ENCODE results near the gene NCK2.

NCK2 gene

DNA sequence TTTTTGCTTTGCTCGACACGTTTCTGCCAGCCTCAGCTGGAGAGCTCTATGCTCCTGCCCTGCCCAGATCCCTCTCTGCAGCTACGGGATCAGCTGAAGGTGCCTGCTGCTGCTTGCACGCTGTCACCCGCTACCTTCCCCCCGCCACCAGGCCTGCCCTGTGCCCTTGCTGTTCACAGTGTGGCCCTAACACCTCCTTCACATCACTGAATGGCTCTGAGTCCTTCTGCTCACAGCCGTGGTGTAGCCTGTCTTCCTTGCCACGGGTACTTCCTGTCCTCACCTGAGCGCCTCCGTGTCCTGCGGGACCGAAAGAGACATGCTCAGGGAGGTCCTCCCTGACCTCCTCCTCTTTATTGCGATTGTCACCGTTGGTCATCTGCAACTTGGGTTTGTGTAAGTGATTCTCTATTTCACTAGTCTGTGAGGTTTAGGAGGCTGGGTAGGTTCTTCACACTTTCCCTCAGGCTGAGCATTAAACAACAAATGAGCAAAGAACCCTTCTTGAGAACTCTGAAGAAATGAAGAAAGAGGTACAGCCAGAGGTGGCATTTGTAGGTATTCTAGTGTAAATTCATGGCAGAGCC is 127.5 kb downstream of the NCK2 start:
- H3K27ac ChIP-seq (ENCODE audit: low read depth, low read length): no peak overlapping the region
- no peaks in the 10 kb centered on the region for H3K36me3 ChIP-seq (ENCODE audit: control insufficient read depth, insufficient read depth, low read length)
- H3K4me3 ChIP-seq (ENCODE audit: low read length): no peak overlapping the region
- H3K27me3 ChIP-seq (ENCODE audit: control insufficient read depth, insufficient read depth, low read length): no peaks in the 10 kb centered on the region
- H3K9ac ChIP-seq (ENCODE audit: low read length): no peak overlapping the region
- peaks cover 7% of the 10 kb centered on the region for H3K4me1 ChIP-seq (ENCODE audit: control insufficient read depth, insufficient read depth, low read length)

DNA sequence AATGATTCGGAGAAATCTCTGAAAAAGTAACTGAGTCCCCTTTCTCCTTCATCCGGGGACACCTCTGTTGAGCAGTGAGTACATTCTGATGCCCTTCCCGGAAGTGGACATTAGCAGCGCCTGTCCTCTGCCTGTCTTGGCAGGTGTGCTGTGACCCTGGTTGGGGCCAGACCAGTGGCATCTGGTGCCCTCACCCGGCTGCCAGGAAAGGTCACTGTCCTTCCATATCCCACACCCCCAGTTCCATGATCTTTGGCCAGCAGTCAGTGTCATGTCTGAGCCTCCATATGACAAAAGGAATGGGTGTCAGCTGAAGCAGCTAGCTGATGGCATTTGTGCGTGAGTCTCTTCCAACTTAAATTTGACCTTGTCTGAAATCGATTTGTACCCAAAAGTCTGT is 128.1 kb downstream of the NCK2 start:
- Histone ChIP-seq H3K4me3 (ENCODE audit: low read length) (no peak overlapping the region), H3K4me1 (ENCODE audit: control insufficient read depth, insufficient read depth, low read length) (peaks cover 1% of the 10 kb centered on the region), H3K27ac (ENCODE audit: low read depth, low read length) (no peak overlapping the region), H3K9ac (ENCODE audit: low read length) (no peak overlapping the region), H3K36me3 (ENCODE audit: control insufficient read depth, insufficient read depth, low read length) (no peaks in the 10 kb centered on the region), H3K27me3 (ENCODE audit: control insufficient read depth, insufficient read depth, low read length) (no peaks in the 10 kb centered on the region)

DNA sequence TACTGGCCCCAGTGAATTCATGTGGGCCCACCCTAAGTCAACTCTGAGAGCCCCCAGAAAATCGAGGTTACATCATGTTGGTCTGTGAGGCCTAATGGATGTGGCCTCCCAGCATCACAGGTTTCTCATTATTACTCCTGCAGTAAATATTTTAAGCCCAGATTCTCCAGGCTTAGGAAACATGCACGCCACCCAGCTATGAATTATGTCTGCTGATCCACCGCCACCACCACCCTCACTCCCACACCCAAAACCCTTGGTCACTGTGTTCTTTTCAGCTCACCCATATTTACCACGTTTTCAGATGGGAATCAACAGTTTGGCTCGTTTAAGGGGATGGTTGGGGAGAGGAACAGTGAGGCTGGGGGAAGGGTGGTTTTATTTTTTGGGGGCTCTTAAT is 128.6 kb downstream of the NCK2 start:
- H3K4me1 ChIP-seq (ENCODE audit: control insufficient read depth, insufficient read depth, low read length): no peaks in the 10 kb centered on the region
- H3K4me3 ChIP-seq (ENCODE audit: low read length): no peak overlapping the region
- H3K9ac ChIP-seq (ENCODE audit: low read length): no peak overlapping the region
- no peaks in the 10 kb centered on the region for H3K36me3 ChIP-seq (ENCODE audit: control insufficient read depth, insufficient read depth, low read length)
- no peak overlapping the region for H3K27ac ChIP-seq (ENCODE audit: low read depth, low read length)
- H3K27me3 ChIP-seq (ENCODE audit: control insufficient read depth, insufficient read depth, low read length): no peaks in the 10 kb centered on the region

DNA sequence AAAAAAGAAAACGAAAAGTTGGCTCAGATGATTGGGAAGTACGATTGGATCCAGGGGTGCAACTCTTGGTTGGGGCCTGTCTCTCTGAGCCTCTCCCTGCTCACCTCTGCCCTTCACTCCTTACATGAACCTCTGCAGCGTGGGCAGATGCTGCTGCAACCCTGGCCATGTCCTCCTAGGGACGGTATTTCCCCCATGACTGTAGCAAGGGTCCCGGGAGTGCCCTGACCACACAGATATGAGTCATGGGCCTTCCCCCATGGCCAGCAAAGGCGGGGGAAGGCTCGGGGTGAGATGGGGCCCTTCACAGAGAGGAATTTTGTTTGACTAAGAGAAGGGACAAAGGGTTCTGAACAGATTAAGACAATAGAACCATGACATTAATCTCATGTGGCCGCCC is 129.0 kb downstream of the NCK2 start:
- Histone ChIP-seq H3K27me3 (ENCODE audit: control insufficient read depth, insufficient read depth, low read length) (no peaks in the 10 kb centered on the region), H3K4me1 (ENCODE audit: control insufficient read depth, insufficient read depth, low read length) (no peaks in the 10 kb centered on the region), H3K9ac (ENCODE audit: low read length) (no peak overlapping the region), H3K27ac (ENCODE audit: low read depth, low read length) (no peak overlapping the region), H3K36me3 (ENCODE audit: control insufficient read depth, insufficient read depth, low read length) (no peaks in the 10 kb centered on the region), H3K4me3 (ENCODE audit: low read length) (no peak overlapping the region)

DNA sequence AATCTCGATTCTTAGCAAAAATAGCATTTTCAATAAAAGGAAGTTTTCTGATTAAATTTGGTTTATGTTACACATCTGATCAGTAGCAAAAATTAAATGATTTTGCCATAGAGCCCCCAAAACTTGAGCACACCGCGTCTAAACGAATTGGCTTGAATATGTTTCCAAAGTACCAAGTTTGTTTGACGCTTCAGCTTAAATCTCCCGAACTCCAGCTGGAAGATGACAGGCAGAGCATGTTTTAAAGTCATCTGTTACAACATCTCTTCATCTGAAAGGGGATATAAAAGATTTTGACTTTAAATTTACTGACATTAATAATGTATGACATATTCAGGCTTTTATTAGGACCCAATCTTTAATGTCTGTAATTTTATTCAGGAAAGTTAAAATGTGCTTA is 129.8 kb downstream of the NCK2 start:
- H3K4me3 ChIP-seq (ENCODE audit: low read length): no peak overlapping the region
- no peak overlapping the region for H3K27ac ChIP-seq (ENCODE audit: low read depth, low read length)
- H3K27me3 ChIP-seq (ENCODE audit: control insufficient read depth, insufficient read depth, low read length): no peaks in the 10 kb centered on the region
- H3K9ac ChIP-seq (ENCODE audit: low read length): no peak overlapping the region
- H3K4me1 ChIP-seq (ENCODE audit: control insufficient read depth, insufficient read depth, low read length): no peaks in the 10 kb centered on the region
- H3K36me3 ChIP-seq (ENCODE audit: control insufficient read depth, insufficient read depth, low read length): no peaks in the 10 kb centered on the region

DNA sequence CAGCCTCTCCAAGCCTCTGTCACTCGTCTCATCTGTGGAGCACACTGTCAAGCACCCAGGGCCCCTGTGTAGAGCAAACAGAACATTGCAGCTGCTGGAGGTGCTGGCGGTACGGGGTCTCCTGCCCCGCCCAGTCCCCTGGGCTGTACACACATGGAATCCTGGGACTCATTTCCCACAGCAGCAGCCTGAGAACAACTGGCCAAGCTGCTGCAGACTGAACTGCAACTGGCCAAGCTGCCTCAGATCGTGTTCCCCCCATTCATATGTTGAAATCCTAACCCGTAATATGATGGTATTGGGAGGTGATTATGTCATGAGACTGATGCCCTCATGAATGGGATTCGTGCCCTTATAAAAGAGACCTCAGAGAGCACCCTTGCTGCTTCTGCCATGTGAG is 130.5 kb downstream of the NCK2 start:
- Histone ChIP-seq H3K9ac (ENCODE audit: low read length) (no peak overlapping the region), H3K27me3 (ENCODE audit: control insufficient read depth, insufficient read depth, low read length) (no peaks in the 10 kb centered on the region), H3K27ac (ENCODE audit: low read depth, low read length) (no peak overlapping the region), H3K4me3 (ENCODE audit: low read length) (no peak overlapping the region), H3K4me1 (ENCODE audit: control insufficient read depth, insufficient read depth, low read length) (no peaks in the 10 kb centered on the region), H3K36me3 (ENCODE audit: control insufficient read depth, insufficient read depth, low read length) (no peaks in the 10 kb centered on the region)

DNA sequence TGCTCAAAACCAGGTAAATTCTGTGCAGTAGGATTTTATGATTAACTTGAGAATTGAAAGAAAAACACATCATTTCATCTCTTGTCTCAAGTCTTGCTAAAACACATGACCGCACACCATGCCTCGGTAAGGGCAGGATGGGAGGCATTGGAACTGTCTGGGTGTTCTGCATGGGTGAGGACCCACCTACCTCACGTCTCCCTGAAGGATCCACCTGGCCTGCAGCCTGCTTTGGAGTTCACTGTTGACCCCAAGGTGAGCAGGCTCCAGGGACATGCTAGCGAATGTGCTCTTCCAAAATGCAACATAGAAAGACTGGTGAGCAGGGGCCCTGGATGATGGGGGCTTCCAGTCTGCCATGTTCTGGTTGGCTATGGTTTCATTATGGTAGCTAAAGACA is 131.5 kb downstream of the NCK2 start:
- H3K27me3 ChIP-seq (ENCODE audit: control insufficient read depth, insufficient read depth, low read length): no peaks in the 10 kb centered on the region
- H3K4me1 ChIP-seq (ENCODE audit: control insufficient read depth, insufficient read depth, low read length): no peaks in the 10 kb centered on the region
- H3K4me3 ChIP-seq (ENCODE audit: low read length): no peak overlapping the region
- H3K9ac ChIP-seq (ENCODE audit: low read length): no peak overlapping the region
- H3K36me3 ChIP-seq (ENCODE audit: control insufficient read depth, insufficient read depth, low read length): no peaks in the 10 kb centered on the region
- no peak overlapping the region for H3K27ac ChIP-seq (ENCODE audit: low read depth, low read length)

DNA sequence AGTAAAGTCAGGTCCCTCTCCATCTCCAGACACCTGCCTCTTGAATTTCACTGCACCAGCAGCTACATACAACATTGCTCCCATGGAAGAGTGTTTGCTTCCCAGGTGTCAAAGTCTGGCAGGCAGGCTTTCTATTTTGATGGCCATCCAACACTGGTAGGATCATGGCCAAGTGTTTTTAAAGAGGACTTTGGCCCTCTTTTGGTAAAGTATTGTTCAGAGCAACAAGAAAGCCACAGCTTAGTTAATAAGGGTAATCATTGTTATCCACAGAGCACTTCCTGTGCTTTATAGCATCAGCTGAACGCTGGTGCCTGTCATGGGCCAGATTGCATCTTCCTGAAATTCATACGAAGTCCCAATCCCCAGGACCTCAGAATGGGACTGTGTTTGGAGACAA is 133.2 kb downstream of the NCK2 start:
- no peak overlapping the region for H3K27ac ChIP-seq (ENCODE audit: low read depth, low read length)
- no peak overlapping the region for H3K4me3 ChIP-seq (ENCODE audit: low read length)
- no peaks in the 10 kb centered on the region for H3K27me3 ChIP-seq (ENCODE audit: control insufficient read depth, insufficient read depth, low read length)
- H3K36me3 ChIP-seq (ENCODE audit: control insufficient read depth, insufficient read depth, low read length): no peaks in the 10 kb centered on the region
- no peaks in the 10 kb centered on the region for H3K4me1 ChIP-seq (ENCODE audit: control insufficient read depth, insufficient read depth, low read length)
- H3K9ac ChIP-seq (ENCODE audit: low read length): no peak overlapping the region

DNA sequence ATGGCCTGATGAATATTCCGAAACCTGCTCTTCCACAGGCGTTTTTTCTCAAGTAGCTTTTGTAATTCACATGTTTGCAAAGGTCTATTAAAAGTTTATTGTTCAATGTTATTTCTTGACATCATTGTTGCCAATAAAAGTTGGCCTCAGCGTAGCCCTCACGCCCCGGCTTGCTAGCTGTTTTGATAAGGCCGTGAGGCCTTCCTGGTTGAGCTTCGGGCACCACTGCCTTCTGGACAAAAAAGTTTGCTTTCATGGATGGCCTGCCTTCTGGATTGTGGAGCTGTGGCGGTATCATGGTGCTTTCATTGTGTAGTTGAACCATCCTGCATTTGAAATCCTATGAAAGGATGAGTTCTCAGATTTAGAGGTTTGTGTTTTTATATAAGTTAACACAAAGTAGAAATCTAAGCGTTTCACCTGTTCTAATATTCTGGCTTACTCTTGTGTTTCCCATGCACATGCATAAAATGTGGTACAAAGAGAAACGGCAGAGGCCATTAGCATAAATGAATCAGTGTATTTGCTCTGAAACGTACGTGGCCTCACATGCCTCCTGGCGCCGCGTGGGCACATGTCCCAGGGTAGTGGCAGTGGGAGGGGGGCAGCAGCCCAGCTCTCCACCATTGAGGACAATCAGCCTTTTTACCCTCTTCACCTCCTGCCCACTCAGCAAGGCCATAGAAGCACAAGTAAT is 134.5 kb downstream of the NCK2 start:
- no peaks in the 10 kb centered on the region for H3K36me3 ChIP-seq (ENCODE audit: control insufficient read depth, insufficient read depth, low read length)
- H3K4me3 ChIP-seq (ENCODE audit: low read length): no peak overlapping the region
- H3K9ac ChIP-seq (ENCODE audit: low read length): no peak overlapping the region
- no peaks in the 10 kb centered on the region for H3K27me3 ChIP-seq (ENCODE audit: control insufficient read depth, insufficient read depth, low read length)
- H3K27ac ChIP-seq (ENCODE audit: low read depth, low read length): no peak overlapping the region
- H3K4me1 ChIP-seq (ENCODE audit: control insufficient read depth, insufficient read depth, low read length): no peaks in the 10 kb centered on the region

DNA sequence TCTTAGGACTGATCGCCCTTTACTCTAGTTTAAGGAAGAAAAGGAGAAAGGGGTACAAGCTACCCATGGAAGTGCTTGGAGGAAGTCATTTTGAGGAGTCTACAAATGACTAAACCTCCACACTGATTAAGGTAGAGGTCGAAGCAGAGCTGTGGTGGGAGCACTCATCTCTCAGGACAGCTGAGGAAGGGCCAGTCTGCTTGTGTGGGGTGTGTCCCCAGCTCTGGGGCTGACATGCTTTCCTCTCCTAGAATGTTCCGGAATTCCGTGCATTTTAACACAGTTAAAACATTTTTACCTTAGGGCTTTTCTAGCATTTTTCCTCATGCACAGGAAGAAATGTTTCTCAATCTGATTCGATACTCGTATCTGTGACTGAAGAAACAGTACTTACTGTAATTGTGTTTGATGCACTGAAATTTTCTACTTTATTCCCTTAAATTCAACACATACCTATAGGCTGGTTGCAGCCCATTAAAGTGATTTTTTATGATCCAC is 135.1 kb downstream of the NCK2 start:
- no peak overlapping the region for H3K27ac ChIP-seq (ENCODE audit: low read depth, low read length)
- H3K4me3 ChIP-seq (ENCODE audit: low read length): no peak overlapping the region
- H3K4me1 ChIP-seq (ENCODE audit: control insufficient read depth, insufficient read depth, low read length): no peaks in the 10 kb centered on the region
- no peaks in the 10 kb centered on the region for H3K36me3 ChIP-seq (ENCODE audit: control insufficient read depth, insufficient read depth, low read length)
- H3K27me3 ChIP-seq (ENCODE audit: control insufficient read depth, insufficient read depth, low read length): no peaks in the 10 kb centered on the region
- no peak overlapping the region for H3K9ac ChIP-seq (ENCODE audit: low read length)

DNA sequence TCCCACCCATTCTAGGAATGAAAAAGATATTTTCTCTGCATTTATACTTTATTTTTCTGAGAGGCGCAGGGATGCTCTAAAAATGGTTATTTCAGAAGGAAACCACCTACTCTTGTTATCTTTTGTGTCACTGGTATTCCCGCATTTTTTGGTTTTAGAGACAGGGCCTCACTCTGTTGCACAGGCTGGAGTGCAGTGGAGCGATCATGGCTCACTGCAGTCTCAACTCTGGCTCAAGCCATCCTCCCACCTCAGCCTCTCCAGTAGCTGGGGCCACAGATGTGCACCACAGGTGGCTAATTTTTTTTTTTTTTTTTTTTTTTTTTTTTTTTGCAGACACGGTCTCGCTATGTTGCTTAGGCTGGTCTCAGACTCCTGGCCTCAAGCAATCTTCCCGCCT is 135.9 kb downstream of the NCK2 start:
- Histone ChIP-seq H3K27ac (ENCODE audit: low read depth, low read length) (no peak overlapping the region), H3K9ac (ENCODE audit: low read length) (no peak overlapping the region), H3K36me3 (ENCODE audit: control insufficient read depth, insufficient read depth, low read length) (no peaks in the 10 kb centered on the region), H3K27me3 (ENCODE audit: control insufficient read depth, insufficient read depth, low read length) (no peaks in the 10 kb centered on the region), H3K4me1 (ENCODE audit: control insufficient read depth, insufficient read depth, low read length) (no peaks in the 10 kb centered on the region), H3K4me3 (ENCODE audit: low read length) (no peak overlapping the region)

DNA sequence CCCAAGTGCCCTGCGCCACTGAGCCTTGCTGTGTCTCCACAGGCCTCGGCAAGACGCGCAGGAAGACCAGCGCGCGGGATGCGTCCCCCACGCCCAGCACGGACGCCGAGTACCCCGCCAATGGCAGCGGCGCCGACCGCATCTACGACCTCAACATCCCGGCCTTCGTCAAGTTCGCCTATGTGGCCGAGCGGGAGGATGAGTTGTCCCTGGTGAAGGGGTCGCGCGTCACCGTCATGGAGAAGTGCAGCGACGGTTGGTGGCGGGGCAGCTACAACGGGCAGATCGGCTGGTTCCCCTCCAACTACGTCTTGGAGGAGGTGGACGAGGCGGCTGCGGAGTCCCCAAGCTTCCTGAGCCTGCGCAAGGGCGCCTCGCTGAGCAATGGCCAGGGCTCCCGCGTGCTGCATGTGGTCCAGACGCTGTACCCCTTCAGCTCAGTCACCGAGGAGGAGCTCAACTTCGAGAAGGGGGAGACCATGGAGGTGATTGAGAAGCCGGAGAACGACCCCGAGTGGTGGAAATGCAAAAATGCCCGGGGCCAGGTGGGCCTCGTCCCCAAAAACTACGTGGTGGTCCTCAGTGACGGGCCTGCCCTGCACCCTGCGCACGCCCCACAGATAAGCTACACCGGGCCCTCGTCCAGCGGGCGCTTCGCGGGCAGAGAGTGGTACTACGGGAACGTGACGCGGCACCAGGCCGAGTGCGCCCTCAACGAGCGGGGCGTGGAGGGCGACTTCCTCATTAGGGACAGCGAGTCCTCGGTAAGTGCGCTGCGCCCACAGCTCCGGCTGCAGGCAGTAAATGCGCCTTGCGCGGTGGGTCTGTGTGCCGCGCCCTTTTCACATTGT is 136.8 kb downstream of the NCK2 start:
- no peak overlapping the region for H3K9ac ChIP-seq (ENCODE audit: low read length)
- H3K36me3 ChIP-seq (ENCODE audit: control insufficient read depth, insufficient read depth, low read length): no peaks in the 10 kb centered on the region
- no peak overlapping the region for H3K4me3 ChIP-seq (ENCODE audit: low read length)
- H3K27ac ChIP-seq (ENCODE audit: low read depth, low read length): no peak overlapping the region
- no peaks in the 10 kb centered on the region for H3K27me3 ChIP-seq (ENCODE audit: control insufficient read depth, insufficient read depth, low read length)
- H3K4me1 ChIP-seq (ENCODE audit: control insufficient read depth, insufficient read depth, low read length): peaks cover 4% of the 10 kb centered on the region

Data from rectal smooth muscle tissue (tissue), 1 donor.